HEK293 (cell line): ENCODE measurements around the gene CIB4.

Experiments used
- CTCF ChIA-PET: fragments of 350-600 bp; formaldehyde crosslinking; extraction: SDS; loops from one replicate; lab custom pipeline; 2021; ENCODE audit warnings: antibody characterized with exemption; lab: Yijun Ruan, JAX
- POLR2A ChIA-PET: fragments of 300-600 bp; formaldehyde crosslinking; extraction: SDS; loops from one replicate; lab custom pipeline; 2020; ENCODE audit warnings: antibody characterized with exemption, inconsistent platforms; lab: Yijun Ruan, JAX
- H3K27ac ChIP-seq: fragments of 200-500 bp; sonication (Bioruptor generic); 2 replicates; pipeline ENCODE4 v1.5.1; 2014; ENCODE audit warnings: low read depth, low read length, control low read depth, inconsistent platforms; ENCODE audit errors: extremely low read depth
- H3K36me3 ChIP-seq, 2 experiments: fragments of 200-500 bp in 1 of 2; sonication (Bioruptor generic) in 1 of 2; 1 replicate in 1 of 2; 2 replicates in 1 of 2; pipeline ENCODE4 v1.5.1; 2014 to 2017; ENCODE audit warnings: inconsistent platforms in 2 of 2, low read length in 2 of 2; ENCODE audit not compliant: control insufficient read depth in 2 of 2, insufficient read depth in 1 of 2
- H3K4me1 ChIP-seq: fragments of 200-500 bp; sonication (Bioruptor generic); 2 replicates; pipeline ENCODE4 v1.5.1; 2014; ENCODE audit warnings: mild to moderate bottlenecking, low read length, inconsistent platforms; ENCODE audit not compliant: control insufficient read depth, insufficient read depth
- H3K4me3 ChIP-seq: 2 replicates; pipeline ENCODE4 v1.5.1; 2011; ENCODE audit warnings: low read depth, mild to moderate bottlenecking, control low read depth, low read length, moderate library complexity
- H3K9me3 ChIP-seq: fragments of 200-500 bp; sonication (Bioruptor generic); 2 replicates; pipeline ENCODE4 v1.5.1; 2014; ENCODE audit warnings: low read depth, low read length, inconsistent platforms; ENCODE audit not compliant: control insufficient read depth, insufficient read depth
- ATF2 ChIP-seq: fragments of 450-650 bp; formaldehyde crosslinking; IDR thresholded peaks from 2 replicates; pipeline ENCODE4 v1.5.1; 2016; ENCODE audit warnings: missing biosample characterization, missing genetic modification characterization, low read depth
- ELK4 ChIP-seq: IDR thresholded peaks from 2 replicates; pipeline ENCODE4 v1.6.1; 2011; ENCODE audit warnings: mild to moderate bottlenecking, low read depth, low read length, borderline replicate concordance
- GLI4 ChIP-seq: fragments of 450-650 bp; formaldehyde crosslinking; IDR thresholded peaks from 2 replicates; pipeline ENCODE4 v1.5.1; 2016; ENCODE audit warnings: missing biosample characterization, missing genetic modification characterization
- GLIS1 ChIP-seq: fragments of 450-650 bp; formaldehyde crosslinking; IDR thresholded peaks from 2 replicates; pipeline ENCODE4 v1.5.1; 2016; ENCODE audit warnings: missing biosample characterization, missing genetic modification characterization
- HOXD13 ChIP-seq: sonication (generic); formaldehyde crosslinking; IDR thresholded peaks from 2 replicates; pipeline ENCODE4 v1.8.0; 2022; ENCODE audit warnings: missing genetic modification reagents, borderline replicate concordance
- RBAK ChIP-seq: fragments of 450-650 bp; formaldehyde crosslinking; IDR thresholded peaks from 2 replicates; pipeline ENCODE4 v1.5.1; 2016; ENCODE audit warnings: missing biosample characterization, missing genetic modification characterization
- SALL2 ChIP-seq: fragments of 450-650 bp; formaldehyde crosslinking; IDR thresholded peaks from 2 replicates; pipeline ENCODE4 v1.5.0; 2017; ENCODE audit warnings: missing biosample characterization, mild to moderate bottlenecking, missing genetic modification characterization, borderline replicate concordance
- SCRT1 ChIP-seq: fragments of 450-650 bp; formaldehyde crosslinking; IDR thresholded peaks from 2 replicates; pipeline ENCODE4 v1.5.1; 2016; ENCODE audit warnings: missing biosample characterization, missing genetic modification characterization, borderline replicate concordance
- ZBTB1 ChIP-seq: fragments of 450-650 bp; formaldehyde crosslinking; IDR thresholded peaks from 2 replicates; pipeline ENCODE4 v1.5.1; 2016; ENCODE audit warnings: missing biosample characterization, missing genetic modification characterization
- ZBTB20 ChIP-seq: fragments of 450-650 bp; formaldehyde crosslinking; IDR thresholded peaks from 2 replicates; pipeline ENCODE4 v1.5.1; 2016; ENCODE audit warnings: missing biosample characterization, missing genetic modification characterization
- ZIC2 ChIP-seq: fragments of 450-650 bp; formaldehyde crosslinking; IDR thresholded peaks from 2 replicates; pipeline ENCODE4 v1.5.1; 2016; ENCODE audit warnings: missing biosample characterization, missing genetic modification characterization
- ZNF341 ChIP-seq: fragments of 450-650 bp; formaldehyde crosslinking; IDR thresholded peaks from 2 replicates; pipeline ENCODE4; 2016; ENCODE audit warnings: low read depth, missing biosample characterization, missing genetic modification characterization
- ZNF423 ChIP-seq: fragments of 450-650 bp; formaldehyde crosslinking; IDR thresholded peaks from 2 replicates; pipeline ENCODE4 v1.5.1; 2016; ENCODE audit warnings: missing biosample characterization, missing genetic modification characterization
- ZNF558 ChIP-seq: fragments of 450-650 bp; formaldehyde crosslinking; IDR thresholded peaks from 2 replicates; pipeline ENCODE4 v1.5.1; 2016; ENCODE audit warnings: missing biosample characterization, missing genetic modification characterization
- ZNF600 ChIP-seq: fragments of 450-650 bp; formaldehyde crosslinking; IDR thresholded peaks from 2 replicates; pipeline ENCODE4 v1.5.1; 2016; ENCODE audit warnings: missing biosample characterization, missing genetic modification characterization
- ZNF658 ChIP-seq: fragments of 450-650 bp; formaldehyde crosslinking; IDR thresholded peaks from 2 replicates; pipeline ENCODE4; 2016; ENCODE audit warnings: missing biosample characterization, missing genetic modification characterization
- ZNF677 ChIP-seq: fragments of 450-650 bp; IDR thresholded peaks from 2 replicates; pipeline ENCODE4 v1.5.0; 2018; ENCODE audit warnings: missing biosample characterization, mild to moderate bottlenecking, missing genetic modification characterization, moderate library complexity
- ZSCAN23 ChIP-seq: fragments of 450-650 bp; formaldehyde crosslinking; IDR thresholded peaks from 2 replicates; pipeline ENCODE4 v1.5.1; 2016; ENCODE audit warnings: missing biosample characterization, missing genetic modification characterization
- TF ChIP-seq, protein P1 (sequence below): fragments of 450-650 bp; formaldehyde crosslinking; optimal IDR thresholded peaks from 2 replicates; pipeline ENCODE3; 2016; ENCODE audit warnings: missing biosample characterization, mild to moderate bottlenecking, missing genetic modification characterization
- TF ChIP-seq, protein P2 (sequence below): fragments of 450-650 bp; formaldehyde crosslinking; IDR thresholded peaks from 2 replicates; pipeline ENCODE4 v1.5.1; 2016; ENCODE audit warnings: missing biosample characterization, missing genetic modification characterization
- TF ChIP-seq, protein P3 (sequence below): fragments of 450-650 bp; formaldehyde crosslinking; IDR thresholded peaks from 2 replicates; pipeline ENCODE4 v1.5.1; 2016; ENCODE audit warnings: missing biosample characterization, missing genetic modification characterization
- TF ChIP-seq, protein P4 (sequence below): fragments of 450-650 bp; formaldehyde crosslinking; IDR thresholded peaks from 2 replicates; pipeline ENCODE4 v1.5.1; 2016; ENCODE audit warnings: missing biosample characterization, missing genetic modification characterization

The CIB4 gene

DNA sequence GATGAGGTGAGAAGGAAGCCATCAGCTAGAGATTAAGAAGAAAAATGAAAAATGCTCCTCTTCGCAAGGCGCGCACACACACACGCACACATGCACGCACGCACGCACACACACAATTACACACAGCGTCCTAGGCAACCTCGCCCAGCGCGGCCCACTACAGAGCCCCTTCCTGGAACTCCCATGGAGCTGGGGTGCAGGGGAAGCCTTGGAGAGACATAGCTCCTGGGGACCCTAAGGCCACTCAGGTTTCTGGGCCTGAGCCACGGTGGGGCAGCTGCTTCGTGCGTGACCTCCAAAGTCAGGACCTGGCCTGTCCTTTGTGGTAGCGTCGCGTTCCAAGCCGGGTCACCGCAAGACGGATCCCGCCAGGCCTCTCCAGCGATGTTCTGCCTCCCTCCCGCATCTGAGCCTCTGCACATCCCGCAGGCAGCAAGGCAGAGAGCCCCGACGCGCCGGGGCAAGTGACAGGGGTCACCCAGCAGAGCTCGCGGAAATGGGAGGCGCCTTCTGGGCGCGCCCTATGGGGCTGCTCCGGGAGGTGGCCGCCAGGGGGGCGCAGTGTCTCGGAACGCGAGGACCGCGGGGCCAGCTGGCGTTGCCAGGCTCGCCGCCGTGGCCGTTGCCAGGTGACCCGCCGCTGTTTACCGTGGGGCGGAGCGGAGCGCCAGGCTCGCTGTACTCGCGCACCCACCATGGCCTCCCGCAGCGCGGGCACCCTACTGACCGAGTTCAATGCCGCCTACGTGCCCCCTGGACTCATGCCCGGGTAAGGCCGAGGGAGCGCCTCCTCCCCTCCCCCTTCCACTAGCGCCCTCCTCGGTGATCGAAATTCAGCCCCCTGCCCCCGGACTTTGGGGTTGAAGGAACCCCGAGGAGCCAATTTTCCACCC, 79.0 kb downstream of the CIB4 start:
- ChIA-PET CTCF (interaction anchor here (0.6 to 1.8 kb wide), 6 partner anchors 10 to 183 kb away, joined by 3 to 9 read pairs (median 3); no protein-coding TSS in a partner anchor), POLR2A (interaction anchor here (0.7 kb wide), 1 partner anchor 73 kb away, joined by 3 read pairs; no protein-coding TSS in a partner anchor)
- Histone ChIP-seq H3K4me3 (peak overlapping the region; percentile 20), H3K36me3 (no peaks in the 10 kb centered on the region), H3K9me3 (no peaks in the 10 kb centered on the region), H3K4me1 (no peaks in the 10 kb centered on the region), H3K27ac (no peak overlapping the region)
- TF ChIP-seq ZNF423 (tag by site-specific recombination) (0 out of 2 replicates have a peak, but pooled peaks have one; percentile 50), SCRT1 (tag by site-specific recombination) (no peak), ZIC2 (tag by site-specific recombination) (peak; percentile 49; the same call in 1 of the 2 replicates), GLIS1 (tag by site-specific recombination) (peak; percentile 34), ZNF677 (no peak), ZNF558 (no peak), ZNF341 (tag by site-specific recombination) (peak; percentile 50), RBAK (tag by site-specific recombination) (no peak)
- TF ChIP-seq, protein P1, sequence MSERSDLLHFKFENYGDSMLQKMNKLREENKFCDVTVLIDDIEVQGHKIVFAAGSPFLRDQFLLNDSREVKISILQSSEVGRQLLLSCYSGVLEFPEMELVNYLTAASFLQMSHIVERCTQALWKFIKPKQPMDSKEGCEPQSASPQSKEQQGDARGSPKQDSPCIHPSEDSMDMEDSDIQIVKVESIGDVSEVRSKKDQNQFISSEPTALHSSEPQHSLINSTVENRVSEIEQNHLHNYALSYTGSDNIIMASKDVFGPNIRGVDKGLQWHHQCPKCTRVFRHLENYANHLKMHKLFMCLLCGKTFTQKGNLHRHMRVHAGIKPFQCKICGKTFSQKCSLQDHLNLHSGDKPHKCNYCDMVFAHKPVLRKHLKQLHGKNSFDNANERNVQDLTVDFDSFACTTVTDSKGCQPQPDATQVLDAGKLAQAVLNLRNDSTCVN: peak; percentile 49
- TF ChIP-seq, protein P2, sequence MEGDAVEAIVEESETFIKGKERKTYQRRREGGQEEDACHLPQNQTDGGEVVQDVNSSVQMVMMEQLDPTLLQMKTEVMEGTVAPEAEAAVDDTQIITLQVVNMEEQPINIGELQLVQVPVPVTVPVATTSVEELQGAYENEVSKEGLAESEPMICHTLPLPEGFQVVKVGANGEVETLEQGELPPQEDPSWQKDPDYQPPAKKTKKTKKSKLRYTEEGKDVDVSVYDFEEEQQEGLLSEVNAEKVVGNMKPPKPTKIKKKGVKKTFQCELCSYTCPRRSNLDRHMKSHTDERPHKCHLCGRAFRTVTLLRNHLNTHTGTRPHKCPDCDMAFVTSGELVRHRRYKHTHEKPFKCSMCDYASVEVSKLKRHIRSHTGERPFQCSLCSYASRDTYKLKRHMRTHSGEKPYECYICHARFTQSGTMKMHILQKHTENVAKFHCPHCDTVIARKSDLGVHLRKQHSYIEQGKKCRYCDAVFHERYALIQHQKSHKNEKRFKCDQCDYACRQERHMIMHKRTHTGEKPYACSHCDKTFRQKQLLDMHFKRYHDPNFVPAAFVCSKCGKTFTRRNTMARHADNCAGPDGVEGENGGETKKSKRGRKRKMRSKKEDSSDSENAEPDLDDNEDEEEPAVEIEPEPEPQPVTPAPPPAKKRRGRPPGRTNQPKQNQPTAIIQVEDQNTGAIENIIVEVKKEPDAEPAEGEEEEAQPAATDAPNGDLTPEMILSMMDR: peak; percentile 48; the same call in 1 of the 2 replicates
- TF ChIP-seq, protein P3, sequence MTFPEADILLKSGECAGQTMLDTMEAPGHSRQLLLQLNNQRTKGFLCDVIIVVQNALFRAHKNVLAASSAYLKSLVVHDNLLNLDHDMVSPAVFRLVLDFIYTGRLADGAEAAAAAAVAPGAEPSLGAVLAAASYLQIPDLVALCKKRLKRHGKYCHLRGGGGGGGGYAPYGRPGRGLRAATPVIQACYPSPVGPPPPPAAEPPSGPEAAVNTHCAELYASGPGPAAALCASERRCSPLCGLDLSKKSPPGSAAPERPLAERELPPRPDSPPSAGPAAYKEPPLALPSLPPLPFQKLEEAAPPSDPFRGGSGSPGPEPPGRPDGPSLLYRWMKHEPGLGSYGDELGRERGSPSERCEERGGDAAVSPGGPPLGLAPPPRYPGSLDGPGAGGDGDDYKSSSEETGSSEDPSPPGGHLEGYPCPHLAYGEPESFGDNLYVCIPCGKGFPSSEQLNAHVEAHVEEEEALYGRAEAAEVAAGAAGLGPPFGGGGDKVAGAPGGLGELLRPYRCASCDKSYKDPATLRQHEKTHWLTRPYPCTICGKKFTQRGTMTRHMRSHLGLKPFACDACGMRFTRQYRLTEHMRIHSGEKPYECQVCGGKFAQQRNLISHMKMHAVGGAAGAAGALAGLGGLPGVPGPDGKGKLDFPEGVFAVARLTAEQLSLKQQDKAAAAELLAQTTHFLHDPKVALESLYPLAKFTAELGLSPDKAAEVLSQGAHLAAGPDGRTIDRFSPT (tag by site-specific recombination): 0 out of 2 replicates have a peak, but pooled peaks have one; percentile 28

- Histone ChIP-seq H3K27ac (no peak overlapping the region), H3K9me3 (no peaks in the 10 kb centered on the region), H3K4me1 (no peaks in the 10 kb centered on the region), H3K4me3 (no peak overlapping the region), H3K36me3 (no peaks in the 10 kb centered on the region)
- ChIA-PET POLR2A (no interaction called here), CTCF (interaction anchor here (0.6 to 1.8 kb wide), 5 partner anchors 11 to 184 kb away, joined by 3 to 9 read pairs (median 3); no protein-coding TSS in a partner anchor)
- no peak for TF ChIP-seq ZSCAN23 (tag by site-specific recombination)
- no peak for TF ChIP-seq ZNF600 (tag by site-specific recombination)
- TF ChIP-seq ATF2 (tag by site-specific recombination): no peak
- TF ChIP-seq ZNF558: no peak
- TF ChIP-seq ZBTB1 (tag by site-specific recombination): no peak
- TF ChIP-seq GLI4 (tag by site-specific recombination): no peak
- TF ChIP-seq ZBTB20 (tag by site-specific recombination): no peak
- no peak for TF ChIP-seq SALL2 (tag by site-specific recombination)
- TF ChIP-seq, protein P4, sequence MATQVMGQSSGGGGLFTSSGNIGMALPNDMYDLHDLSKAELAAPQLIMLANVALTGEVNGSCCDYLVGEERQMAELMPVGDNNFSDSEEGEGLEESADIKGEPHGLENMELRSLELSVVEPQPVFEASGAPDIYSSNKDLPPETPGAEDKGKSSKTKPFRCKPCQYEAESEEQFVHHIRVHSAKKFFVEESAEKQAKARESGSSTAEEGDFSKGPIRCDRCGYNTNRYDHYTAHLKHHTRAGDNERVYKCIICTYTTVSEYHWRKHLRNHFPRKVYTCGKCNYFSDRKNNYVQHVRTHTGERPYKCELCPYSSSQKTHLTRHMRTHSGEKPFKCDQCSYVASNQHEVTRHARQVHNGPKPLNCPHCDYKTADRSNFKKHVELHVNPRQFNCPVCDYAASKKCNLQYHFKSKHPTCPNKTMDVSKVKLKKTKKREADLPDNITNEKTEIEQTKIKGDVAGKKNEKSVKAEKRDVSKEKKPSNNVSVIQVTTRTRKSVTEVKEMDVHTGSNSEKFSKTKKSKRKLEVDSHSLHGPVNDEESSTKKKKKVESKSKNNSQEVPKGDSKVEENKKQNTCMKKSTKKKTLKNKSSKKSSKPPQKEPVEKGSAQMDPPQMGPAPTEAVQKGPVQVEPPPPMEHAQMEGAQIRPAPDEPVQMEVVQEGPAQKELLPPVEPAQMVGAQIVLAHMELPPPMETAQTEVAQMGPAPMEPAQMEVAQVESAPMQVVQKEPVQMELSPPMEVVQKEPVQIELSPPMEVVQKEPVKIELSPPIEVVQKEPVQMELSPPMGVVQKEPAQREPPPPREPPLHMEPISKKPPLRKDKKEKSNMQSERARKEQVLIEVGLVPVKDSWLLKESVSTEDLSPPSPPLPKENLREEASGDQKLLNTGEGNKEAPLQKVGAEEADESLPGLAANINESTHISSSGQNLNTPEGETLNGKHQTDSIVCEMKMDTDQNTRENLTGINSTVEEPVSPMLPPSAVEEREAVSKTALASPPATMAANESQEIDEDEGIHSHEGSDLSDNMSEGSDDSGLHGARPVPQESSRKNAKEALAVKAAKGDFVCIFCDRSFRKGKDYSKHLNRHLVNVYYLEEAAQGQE: no peak
- TF ChIP-seq ELK4: no peak
- TF ChIP-seq HOXD13 (CRISPR knock-in tag): no peak
- no peak for TF ChIP-seq ZNF658 (tag by site-specific recombination)
These were observed 79.8 kb downstream of the CIB4 start for GRCh38 chr2:26561376-26561775.
